Smooth muscle cell (in vitro differentiated cells): ENCODE results near the gene CAMK1. TPM values are rescaled to one million over a fixed set of nuclear protein-coding genes. Genes with fewer than 3 reads are reported as not detected.

Experiments
- DNase-seq: peaks from one replicate; lab custom pipeline; 2025; ENCODE audit not compliant: unreplicated experiment; lab: John Stamatoyannopoulos, UW
- H2AFZ ChIP-seq: fragments of 200-600 bp; sonication (generic); 2 replicates; pipeline ENCODE4 v1.6.0; 2016; ENCODE audit warnings: antibody characterized with exemption, low read depth, mild to moderate bottlenecking
- H3F3A ChIP-seq: fragments of 200-600 bp; sonication (generic); 2 replicates; pipeline ENCODE4 v1.6.0; 2017; ENCODE audit warnings: antibody characterized with exemption, low read depth
- H3K27ac ChIP-seq: fragments of 200-600 bp; sonication (generic); 2 replicates; pipeline ENCODE4 v1.5.1; 2016; ENCODE audit warnings: low read depth, mild to moderate bottlenecking
- H3K27me3 ChIP-seq: fragments of 200-600 bp; sonication (generic); 2 replicates; pipeline ENCODE4 v1.6.1; 2016; ENCODE audit warnings: low read depth, mild to moderate bottlenecking
- H3K36me3 ChIP-seq: fragments of 200-600 bp; sonication (generic); 2 replicates; pipeline ENCODE4 v1.5.1; 2016; ENCODE audit warnings: low read depth
- H3K4me1 ChIP-seq: fragments of 200-600 bp; sonication (generic); 2 replicates; pipeline ENCODE4 v1.5.1; 2016; ENCODE audit warnings: low read depth
- H3K4me2 ChIP-seq: fragments of 200-600 bp; sonication (generic); 2 replicates; pipeline ENCODE4 v1.6.0; 2016; ENCODE audit warnings: mild to moderate bottlenecking
- H3K4me3 ChIP-seq: fragments of 200-600 bp; sonication (generic); 2 replicates; pipeline ENCODE4 v1.5.1; 2016; ENCODE audit warnings: mild to moderate bottlenecking
- H3K79me2 ChIP-seq: fragments of 200-600 bp; sonication (generic); 2 replicates; pipeline ENCODE4 v1.6.0; 2016; ENCODE audit warnings: low read depth, mild to moderate bottlenecking
- H3K9ac ChIP-seq: fragments of 200-600 bp; sonication (generic); 2 replicates; pipeline ENCODE4 v1.6.0; 2016; ENCODE audit warnings: low read depth
- H3K9me3 ChIP-seq: fragments of 200-600 bp; sonication (generic); replicated peaks from 2 replicates; pipeline ENCODE4 v1.5.1; 2016; ENCODE audit warnings: low read depth
- H4K20me1 ChIP-seq: fragments of 200-600 bp; sonication (generic); 2 replicates; pipeline ENCODE4 v1.6.0; 2016; ENCODE audit warnings: low read depth
- CTCF ChIP-seq: fragments of 200-600 bp; sonication (generic); IDR thresholded peaks from 2 replicates; pipeline ENCODE4 v1.5.1; 2017; ENCODE audit warnings: borderline replicate concordance, mild to moderate bottlenecking, antibody characterized with exemption; ENCODE audit not compliant: insufficient read depth, poor library complexity, severe bottlenecking
- WGBS: methylation state at CpG from one replicate; pipeline ENCODE4 v1.1.7; 2016; ENCODE audit warnings: low lambda C conversion rate; 5-methylcytosine and 5-hydroxymethylcytosine counted together
- polyA plus RNA-seq: library from polyadenylated mRNA; unstranded; fragments of >200 nt; fragmentation: Nextera tagmentation; extraction: Ambion mirVana; gene quantifications from 2 replicates; pipeline ENCODE4 v1.2.1, GENCODE V29; 2016
- total RNA-seq: library from RNA; depleted of rRNA; stranded (reverse); fragments of >200 nt; gene quantifications from 2 replicates; pipeline ENCODE4 v1.2.3, GENCODE V29; 2014

The CAMK1 gene
- total and polyA plus RNA-seq, 2 experiments from 2014 or later, result 6.3 to 6.4 TPM

GRCh38 chr3:9727743-9728142 lies 42.0 kb downstream of the CAMK1 start:
- H3K9me3 ChIP-seq, result no peaks in the 10 kb centered on the region
- H3F3A ChIP-seq, result no peaks in the 10 kb centered on the region
- no peak overlapping the region for H3K4me2 ChIP-seq
- H3K79me2 ChIP-seq, result peaks cover 12% of the 10 kb centered on the region
- H2AFZ ChIP-seq, result no peak overlapping the region
- WGBS, result 80% methylated on average over 2 of the region's 2 CpGs
- no peak for DNase-seq
- no peak overlapping the region for H3K9ac ChIP-seq
- H3K36me3 ChIP-seq, result no peaks in the 10 kb centered on the region
- H4K20me1 ChIP-seq, result peaks cover 5% of the 10 kb centered on the region
- no peak for TF ChIP-seq CTCF
- H3K4me3 ChIP-seq, result no peak overlapping the region
- H3K27me3 ChIP-seq, result no peaks in the 10 kb centered on the region
- no peak overlapping the region for H3K27ac ChIP-seq
- peaks cover 11% of the 10 kb centered on the region for H3K4me1 ChIP-seq

GRCh38 chr3:9727041-9727595 lies 42.6 kb downstream of the CAMK1 start:
- WGBS, result 8% methylated on average over 11 of the region's 11 CpGs
- Histone ChIP-seq H3K79me2 (peaks cover 5% of the 10 kb centered on the region), H2AFZ (no peak overlapping the region), H3K4me2 (no peak overlapping the region), H3K4me3 (no peak overlapping the region), H3K9ac (no peak overlapping the region), H3K27ac (no peak overlapping the region), H4K20me1 (no peaks in the 10 kb centered on the region), H3K9me3 (no peaks in the 10 kb centered on the region), H3K27me3 (no peaks in the 10 kb centered on the region), H3K36me3 (no peaks in the 10 kb centered on the region), H3K4me1 (peaks cover 7% of the 10 kb centered on the region), H3F3A (no peaks in the 10 kb centered on the region)
- peak; percentile 26 for TF ChIP-seq CTCF
- no peak for DNase-seq

- Histone ChIP-seq H3K9me3 (no peaks in the 10 kb centered on the region), H3K4me2 (no peak overlapping the region), H3K4me1 (peaks cover 7% of the 10 kb centered on the region), H3K9ac (no peak overlapping the region), H3F3A (no peaks in the 10 kb centered on the region), H3K27ac (no peak overlapping the region), H3K36me3 (no peaks in the 10 kb centered on the region), H2AFZ (no peak overlapping the region), H3K79me2 (no peaks in the 10 kb centered on the region), H3K27me3 (peaks cover 3% of the 10 kb centered on the region), H3K4me3 (no peak overlapping the region), H4K20me1 (no peaks in the 10 kb centered on the region)
- no peak for DNase-seq
- no peak for TF ChIP-seq CTCF
- WGBS, result 84% methylated on average over 4 of the region's 4 CpGs
Observed at GRCh38 chr3:9725775-9726515, 43.8 kb downstream of the CAMK1 start.

- H4K20me1 ChIP-seq, result no peaks in the 10 kb centered on the region
Observed at GRCh38 chr3:9721700-9722060, 48.1 kb downstream of the CAMK1 start.

More at GRCh38 chr3:9721700-9722060, 48.1 kb downstream of the CAMK1 start:
- no peak overlapping the region for H3K4me2 ChIP-seq
- DNase-seq, result no peak
- no peak overlapping the region for H3K27ac ChIP-seq
- H3F3A ChIP-seq, result no peaks in the 10 kb centered on the region
- TF ChIP-seq CTCF, result no peak
- H3K36me3 ChIP-seq, result no peaks in the 10 kb centered on the region
- no peaks in the 10 kb centered on the region for H3K9me3 ChIP-seq
- H3K4me3 ChIP-seq, result no peak overlapping the region
- H3K9ac ChIP-seq, result no peak overlapping the region
- H3K79me2 ChIP-seq, result no peaks in the 10 kb centered on the region
- H2AFZ ChIP-seq, result no peak overlapping the region
- peaks cover 4% of the 10 kb centered on the region for H3K27me3 ChIP-seq
- WGBS, result 91% methylated on average over 2 of the region's 2 CpGs
- H3K4me1 ChIP-seq, result no peaks in the 10 kb centered on the region
